ENCODE measurements around the gene CERS3.

CERS3 gene

DNA sequence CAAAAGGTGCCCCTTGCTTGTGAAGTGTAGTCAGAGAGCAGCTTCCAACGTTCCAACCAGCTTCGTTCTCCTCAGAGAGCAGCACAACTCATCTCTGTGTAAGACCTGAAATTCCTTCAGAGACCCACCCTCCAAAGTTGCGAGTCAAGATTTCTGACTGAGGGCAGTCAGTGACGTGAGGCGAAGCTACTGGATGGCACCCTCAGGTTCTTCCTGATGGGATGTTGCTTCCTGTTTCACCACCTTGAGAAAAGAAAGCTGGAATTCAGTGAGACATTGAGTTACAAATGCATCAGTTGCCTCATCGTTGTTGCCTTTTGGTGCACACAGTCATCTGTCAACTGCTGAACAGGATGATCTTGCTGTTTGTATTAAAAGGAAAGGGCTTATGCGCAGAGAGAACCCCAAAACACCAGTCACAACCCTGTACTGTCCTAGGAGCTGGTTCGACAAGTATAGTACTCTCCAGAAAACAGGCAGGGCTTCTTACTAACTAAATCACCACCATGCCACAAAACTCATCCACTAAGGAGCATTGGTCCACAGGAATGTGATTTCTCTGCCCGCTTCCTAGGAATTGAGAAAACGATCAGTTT, at the start of gene CERS3:
CERS3 (minus strand) TSS at position 118 of the 596 bp plus-strand sequence. CDS start 27,101 bp downstream, outside the sequence.
- in situ Hi-C loops (cut with HindIII; ENCODE audit: low pct_ligation_motif_present, low pct_unique_long_range_greater_than_20kb, low sequenced_read_pairs), result no loop called here
- DNase-seq, result no peak

GRCh38 chr15:100573526-100573925, 44.8 kb upstream of the CERS3 start:
- in situ Hi-C loops (cut with HindIII; ENCODE audit: low pct_ligation_motif_present, low pct_unique_long_range_greater_than_20kb, low sequenced_read_pairs), result no loop called here
- DNase-seq, result no peak

- in situ Hi-C loops (cut with HindIII; ENCODE audit: low pct_ligation_motif_present, low pct_unique_long_range_greater_than_20kb, low sequenced_read_pairs), result no loop called here
Measured at GRCh38 chr15:100572362-100572983, 43.7 kb upstream of the CERS3 start.

DNA sequence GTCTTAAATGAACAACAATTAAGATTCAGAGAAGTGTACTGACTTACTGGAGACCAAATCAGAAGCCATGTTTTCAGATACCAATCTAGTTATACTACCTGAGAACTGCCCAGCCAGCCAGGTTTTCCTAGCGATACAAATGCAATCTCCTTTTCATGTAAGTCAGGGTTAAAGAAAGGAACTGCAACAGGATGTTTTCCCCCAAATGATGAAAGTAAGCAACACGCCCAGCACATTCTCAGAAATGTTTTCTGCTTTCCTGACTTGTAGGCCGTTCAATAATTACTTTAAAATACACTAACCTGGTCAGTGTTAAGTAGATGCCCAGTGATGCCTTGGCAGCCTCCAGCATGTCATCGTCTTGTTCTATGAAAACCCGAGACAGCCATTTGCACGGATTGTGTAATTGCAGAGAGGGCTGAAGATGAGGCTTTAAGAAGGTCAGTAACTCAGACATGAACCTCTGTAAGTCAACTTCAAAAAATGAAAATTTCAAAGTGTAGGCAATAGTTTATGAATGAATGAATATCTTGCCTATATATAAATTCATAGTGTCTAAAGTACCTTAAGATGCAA, 42.9 kb upstream of the CERS3 start:
- in situ Hi-C loops (cut with HindIII; ENCODE audit: low pct_ligation_motif_present, low pct_unique_long_range_greater_than_20kb, low sequenced_read_pairs), result no loop called here
- DNase-seq, result no peak

More at GRCh38 chr15:100572362-100572983, 43.7 kb upstream of the CERS3 start:
- peak; percentile 16 for DNase-seq

- in situ Hi-C loops (cut with HindIII; ENCODE audit: low pct_ligation_motif_present, low pct_unique_long_range_greater_than_20kb, low sequenced_read_pairs), result no loop called here
Measured at GRCh38 chr15:100570735-100571313, 42.1 kb upstream of the CERS3 start.

DNA sequence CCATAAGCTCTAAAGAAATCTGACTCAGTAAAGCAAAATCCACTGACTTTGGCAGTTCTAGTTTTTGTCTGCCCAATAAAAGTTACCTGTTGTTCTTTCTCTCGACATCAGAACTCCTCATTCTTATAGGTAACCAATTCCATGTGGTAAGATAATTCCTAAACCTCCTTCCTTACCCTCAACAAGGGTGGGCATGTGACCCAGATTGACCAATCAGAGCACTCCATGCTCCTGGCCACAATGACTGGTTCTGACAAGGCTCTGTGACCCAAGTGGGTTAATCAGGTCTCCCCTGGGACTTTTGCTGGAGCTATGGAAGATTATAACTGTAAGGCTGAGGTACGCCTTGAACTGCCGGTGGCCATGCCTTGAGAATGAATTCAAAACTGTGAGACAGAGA, 41.5 kb upstream of the CERS3 start:
- in situ Hi-C loops (cut with HindIII; ENCODE audit: low pct_ligation_motif_present, low pct_unique_long_range_greater_than_20kb, low sequenced_read_pairs), result no loop called here
- DNase-seq, result no peak

More at GRCh38 chr15:100570735-100571313, 42.1 kb upstream of the CERS3 start:
- DNase-seq, result no peak

DNA sequence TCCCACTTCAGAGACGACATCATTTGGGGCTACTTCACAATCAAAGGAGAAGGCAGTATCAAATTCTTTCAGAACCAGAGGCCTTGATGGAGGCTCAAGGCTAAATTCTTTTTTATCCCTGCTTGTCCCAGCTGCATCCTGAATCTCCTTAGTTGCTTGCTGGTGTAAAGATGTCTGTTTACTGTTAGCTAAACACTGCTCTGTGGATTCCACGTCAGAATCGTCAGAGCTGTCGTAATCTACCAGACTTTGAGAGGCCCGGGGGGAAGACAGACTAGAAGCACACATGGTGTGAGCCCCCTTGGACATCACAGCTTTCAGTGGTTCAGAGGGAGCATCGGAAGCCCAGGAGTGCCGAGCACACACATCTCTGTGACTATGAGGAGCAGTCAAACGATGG, 40.6 kb upstream of the CERS3 start:
- DNase-seq, result no peak
- in situ Hi-C loops (cut with HindIII; ENCODE audit: low pct_ligation_motif_present, low pct_unique_long_range_greater_than_20kb, low sequenced_read_pairs), result no loop called here

DNA sequence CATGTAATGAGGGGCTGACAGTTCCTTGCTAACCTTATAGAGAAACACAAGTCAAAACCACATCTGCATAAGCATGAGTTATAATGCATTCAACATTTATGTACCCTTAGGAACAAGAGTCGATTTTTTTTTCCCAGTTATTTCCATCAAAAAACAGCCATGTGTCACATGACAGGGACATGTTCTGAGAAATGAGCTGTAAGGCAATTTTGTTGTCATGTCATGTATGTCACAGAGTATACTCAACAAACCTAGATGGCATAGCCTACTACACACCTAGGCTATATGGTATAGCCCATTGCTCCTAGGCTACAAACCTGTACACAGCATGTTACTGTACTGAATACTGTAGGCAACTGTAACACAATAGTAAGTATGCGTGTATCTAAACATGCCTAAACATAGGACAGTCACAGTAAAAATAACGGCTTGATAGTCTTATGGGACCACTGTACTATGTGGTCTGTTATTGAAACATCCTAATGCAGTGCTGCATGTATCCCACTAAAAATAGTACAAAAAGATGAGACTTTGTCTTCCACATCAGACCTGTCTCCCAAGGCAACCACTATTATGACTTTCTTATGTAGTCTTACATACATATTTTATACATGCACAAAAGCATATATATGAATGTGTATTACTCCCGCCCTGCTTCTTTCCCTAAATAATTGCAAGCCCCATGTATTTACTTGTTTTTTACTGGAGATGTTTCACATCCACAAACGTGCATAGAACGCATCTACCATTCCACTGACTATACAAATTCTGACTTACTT, 38.3 kb upstream of the CERS3 start:
- in situ Hi-C loops (cut with HindIII; ENCODE audit: low pct_ligation_motif_present, low pct_unique_long_range_greater_than_20kb, low sequenced_read_pairs), result no loop called here
- no peak for DNase-seq

- in situ Hi-C loops (cut with HindIII; ENCODE audit: low pct_ligation_motif_present, low pct_unique_long_range_greater_than_20kb, low sequenced_read_pairs), result no loop called here
- DNase-seq, result no peak
Measured at GRCh38 chr15:100565591-100565990, 36.8 kb upstream of the CERS3 start.

DNA sequence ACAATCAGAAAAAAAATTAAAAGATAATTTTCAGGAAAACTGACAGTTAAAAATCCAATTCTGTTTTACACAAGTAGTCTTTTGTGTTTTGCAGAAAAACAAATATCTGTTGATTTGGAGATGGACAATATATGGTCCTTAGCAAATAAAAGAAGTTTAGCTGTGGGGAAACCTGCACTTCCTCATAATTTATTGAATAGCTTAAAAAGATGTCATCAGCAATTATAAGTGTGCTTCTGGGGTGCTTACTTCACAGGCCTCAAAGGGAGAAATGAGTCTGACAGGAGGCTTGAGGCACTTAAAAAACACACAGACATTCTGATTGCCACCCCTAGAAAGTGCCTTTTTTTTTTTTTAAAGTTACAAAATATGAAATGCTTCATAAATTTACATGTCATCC, 31.6 kb upstream of the CERS3 start:
- DNase-seq, result no peak
- in situ Hi-C loops (cut with HindIII; ENCODE audit: low pct_ligation_motif_present, low pct_unique_long_range_greater_than_20kb, low sequenced_read_pairs), result no loop called here

DNA sequence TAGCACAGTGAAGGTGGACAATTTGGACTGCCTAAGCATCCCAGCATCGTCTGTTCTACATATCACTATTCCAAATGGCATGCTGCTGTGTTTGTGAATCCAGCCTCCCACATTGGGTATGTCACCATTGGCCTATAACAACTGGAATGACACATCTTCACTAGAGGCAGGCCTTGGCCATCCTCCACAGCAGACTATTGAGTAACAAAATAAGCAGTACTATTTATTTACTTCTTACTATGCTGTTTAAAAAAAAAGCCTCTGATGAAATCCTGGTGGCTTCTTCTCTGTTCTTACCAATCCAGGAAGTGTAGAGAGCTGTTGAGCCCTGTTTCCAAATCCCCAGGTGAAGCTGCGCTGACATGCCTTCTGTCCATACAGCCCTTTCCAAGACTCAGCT, 30.6 kb upstream of the CERS3 start:
- in situ Hi-C loops (cut with HindIII; ENCODE audit: low pct_ligation_motif_present, low pct_unique_long_range_greater_than_20kb, low sequenced_read_pairs), result no loop called here
- DNase-seq, result no peak

DNA sequence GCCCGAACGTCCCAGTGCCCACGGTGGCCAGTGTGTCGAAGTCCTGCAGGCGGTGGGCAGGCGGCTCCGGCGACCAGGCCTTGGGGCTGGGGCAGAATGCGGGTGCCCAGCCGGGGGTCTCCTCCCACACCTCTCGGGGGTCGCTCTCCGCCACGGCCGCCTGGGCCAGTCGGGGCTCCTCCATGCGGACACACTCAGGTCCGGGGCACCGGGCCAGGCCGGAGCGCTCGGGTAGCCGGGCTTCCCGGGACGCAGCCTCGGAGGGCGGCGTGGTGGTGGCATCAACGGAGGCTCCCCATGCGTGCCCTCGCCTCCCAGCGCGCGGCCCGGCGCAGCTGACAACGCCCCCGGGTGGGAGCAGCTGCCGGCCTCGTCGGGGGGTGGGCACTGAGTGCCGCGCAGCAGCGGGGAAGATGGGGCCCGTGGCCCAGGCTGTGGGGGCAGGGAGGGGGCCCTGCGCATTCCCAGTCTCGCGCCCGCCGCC, 30.1 kb upstream of the CERS3 start:
- in situ Hi-C loops (cut with HindIII; ENCODE audit: low pct_ligation_motif_present, low pct_unique_long_range_greater_than_20kb, low sequenced_read_pairs), result no loop called here
- no peak for DNase-seq

DNA sequence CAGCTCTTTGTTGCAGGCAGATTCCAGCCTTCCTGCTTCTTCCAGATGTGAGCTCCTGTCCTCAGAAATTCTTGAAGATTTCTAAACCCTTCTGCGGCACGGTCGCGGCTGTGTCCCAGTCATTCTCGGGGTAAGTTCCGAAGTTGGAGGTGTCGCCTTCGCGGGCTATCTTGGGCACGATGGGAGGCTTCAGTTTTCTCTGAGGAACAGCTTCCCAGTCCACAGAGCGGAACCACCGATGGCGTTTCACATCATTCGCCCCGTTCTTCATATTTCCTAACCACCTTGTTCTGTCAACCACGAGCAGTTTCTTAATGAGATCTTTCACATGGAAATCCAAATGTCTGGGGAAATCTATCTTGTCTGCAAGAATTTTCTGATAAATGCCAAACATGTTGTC, 24.7 kb upstream of the CERS3 start:
- in situ Hi-C loops (cut with HindIII; ENCODE audit: low pct_ligation_motif_present, low pct_unique_long_range_greater_than_20kb, low sequenced_read_pairs), result no loop called here

DNA sequence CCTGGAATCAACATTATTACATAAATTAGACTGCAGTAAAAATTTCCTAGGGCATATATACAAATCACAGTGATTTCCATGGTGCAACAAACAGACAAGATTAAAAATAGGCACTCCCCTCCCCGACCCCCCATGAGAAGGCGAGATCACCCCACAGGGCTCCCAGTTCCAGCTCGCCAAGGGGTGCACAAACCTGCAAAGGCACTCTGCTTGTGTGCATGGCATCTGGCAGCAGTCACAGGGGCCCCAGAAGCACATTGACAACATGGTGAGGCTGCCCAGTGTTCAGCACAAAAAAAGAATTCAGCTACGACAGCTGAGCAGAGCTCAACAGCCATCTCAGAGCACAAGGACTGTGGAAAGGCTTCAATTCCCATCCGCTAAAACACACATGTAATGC, 19.2 kb upstream of the CERS3 start:
- in situ Hi-C loops (cut with HindIII; ENCODE audit: low pct_ligation_motif_present, low pct_unique_long_range_greater_than_20kb, low sequenced_read_pairs), result no loop called here
- DNase-seq, result no peak

More for the DNA sequence above, 24.7 kb upstream of the CERS3 start:
- DNase-seq, result no peak

DNA sequence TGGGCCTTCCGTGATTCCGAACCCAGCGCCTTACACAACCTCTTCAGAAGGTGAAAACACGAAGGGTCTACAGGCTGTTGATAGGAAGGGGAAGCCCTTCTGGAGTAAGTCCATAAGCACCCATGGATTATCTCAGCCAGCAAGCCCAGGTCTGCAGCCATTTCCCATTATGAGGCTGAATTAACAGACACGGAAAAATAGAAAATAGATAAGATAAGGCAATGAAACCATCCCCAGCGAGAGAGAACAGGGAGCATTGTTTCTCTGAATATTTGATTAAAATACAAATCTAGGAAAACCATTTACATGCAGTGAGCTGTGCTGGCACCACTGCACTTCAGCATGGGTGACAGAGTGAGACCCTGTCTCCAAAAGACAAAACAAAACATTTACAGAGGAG, 16.2 kb upstream of the CERS3 start:
- in situ Hi-C loops (cut with HindIII; ENCODE audit: low pct_ligation_motif_present, low pct_unique_long_range_greater_than_20kb, low sequenced_read_pairs), result no loop called here
- no peak for DNase-seq

DNA sequence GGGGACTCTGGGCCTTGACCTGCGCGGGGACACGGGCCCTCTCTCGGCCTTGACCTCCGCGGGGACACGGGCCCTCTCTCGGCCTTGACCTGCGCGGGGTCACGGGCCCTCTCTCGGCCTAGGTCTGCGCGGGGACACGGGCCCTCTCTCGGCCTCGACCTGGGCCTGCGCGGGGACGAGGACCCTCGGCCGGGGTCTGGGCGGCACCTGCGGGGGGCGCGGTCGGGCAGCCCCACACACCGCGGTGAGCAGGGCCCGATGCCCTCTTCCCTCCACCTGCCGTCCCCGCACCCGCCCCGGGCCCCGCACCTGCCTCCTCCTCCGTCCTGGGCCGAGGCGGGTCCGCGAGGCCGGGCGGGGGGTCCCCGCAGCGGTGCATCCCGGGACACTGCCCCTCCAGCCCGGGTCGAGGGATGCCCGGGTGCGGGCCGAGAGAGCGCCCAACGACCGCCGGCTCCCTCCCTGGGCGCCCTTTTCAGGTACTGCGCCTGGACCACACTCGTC, 15.6 kb upstream of the CERS3 start:
- in situ Hi-C loops (cut with HindIII; ENCODE audit: low pct_ligation_motif_present, low pct_unique_long_range_greater_than_20kb, low sequenced_read_pairs), result no loop called here
- no peak for DNase-seq

DNA sequence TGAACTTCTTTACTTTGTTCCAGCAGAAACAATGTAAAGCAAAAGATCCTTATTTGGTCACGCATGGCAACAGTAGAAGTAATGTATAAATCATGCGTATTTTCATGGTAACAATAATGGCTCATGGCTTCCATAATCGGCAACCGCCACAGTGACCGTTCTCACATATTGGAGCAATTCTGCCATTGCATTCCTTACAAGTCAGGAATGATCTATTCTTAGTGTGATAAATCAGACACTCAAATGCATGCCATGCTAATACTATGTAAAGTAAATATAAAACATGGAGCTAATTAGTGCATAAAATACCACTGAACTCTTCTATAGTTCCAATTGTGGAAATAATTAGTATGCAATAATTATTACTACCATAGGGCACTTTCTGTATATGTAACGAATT, 13.5 kb upstream of the CERS3 start:
- in situ Hi-C loops (cut with HindIII; ENCODE audit: low pct_ligation_motif_present, low pct_unique_long_range_greater_than_20kb, low sequenced_read_pairs), result no loop called here
- DNase-seq, result no peak

- in situ Hi-C loops (cut with HindIII; ENCODE audit: low pct_ligation_motif_present, low pct_unique_long_range_greater_than_20kb, low sequenced_read_pairs), result no loop called here
- no peak for DNase-seq
Measured at GRCh38 chr15:100537331-100537730, 8.6 kb upstream of the CERS3 start.

GRCh38 chr15:100536733-100537132, 8.0 kb upstream of the CERS3 start:
- in situ Hi-C loops (cut with HindIII; ENCODE audit: low pct_ligation_motif_present, low pct_unique_long_range_greater_than_20kb, low sequenced_read_pairs), result no loop called here
- DNase-seq, result no peak

Measured in ACHN (cell line).